ENCODE results near the gene TRABD.

The TRABD gene

GRCh38 chr22:50220603-50221409, 35.1 kb downstream of the TRABD start:
- DNase-seq, result no peak

GRCh38 chr22:50221410-50222300, 35.9 kb downstream of the TRABD start:
- no peak for DNase-seq

- DNase-seq, result no peak
Measured at GRCh38 chr22:50222508-50222907, 36.8 kb downstream of the TRABD start.

- no peak for DNase-seq
Measured at GRCh38 chr22:50224071-50224470, 38.4 kb downstream of the TRABD start.

GRCh38 chr22:50225200-50225969, 39.7 kb downstream of the TRABD start:
- DNase-seq, result no peak

GRCh38 chr22:50226063-50226874, 40.6 kb downstream of the TRABD start:
- no peak for DNase-seq

GRCh38 chr22:50226875-50227165, 41.1 kb downstream of the TRABD start:
- no peak for DNase-seq

GRCh38 chr22:50227579-50228215, 42.0 kb downstream of the TRABD start:
- no peak for DNase-seq

GRCh38 chr22:50228366-50228765, 42.7 kb downstream of the TRABD start:
- DNase-seq, result no peak

- DNase-seq, result no peak
Measured at GRCh38 chr22:50229370-50229769, 43.7 kb downstream of the TRABD start.

GRCh38 chr22:50232481-50233151, 46.9 kb downstream of the TRABD start:
- no peak for DNase-seq

GRCh38 chr22:50233223-50233622, 47.5 kb downstream of the TRABD start:
- DNase-seq, result no peak

- no peak for DNase-seq
Measured at GRCh38 chr22:50236731-50237409, 51.2 kb downstream of the TRABD start.

- DNase-seq, result no peak
Measured at GRCh38 chr22:50238755-50239154, 53.0 kb downstream of the TRABD start.

GRCh38 chr22:50242406-50242949, 56.8 kb downstream of the TRABD start:
- no peak for DNase-seq

- no peak for DNase-seq
Measured at GRCh38 chr22:50243685-50244419, 58.1 kb downstream of the TRABD start.

GRCh38 chr22:50244420-50245213, 58.9 kb downstream of the TRABD start, which contains the start of gene TUBGCP6:
Gene TUBGCP6, minus strand, starts transcription at chr22:50245023. Its CDS starts 564 bp downstream, at chr22:50244459.
- DNase-seq, result peak; percentile 91

- peak; percentile 85 for DNase-seq
Measured at GRCh38 chr22:50245214-50246072, 59.7 kb downstream of the TRABD start.

Data from stimulated activated naive CD4-positive, alpha-beta T cell treated with Interleukin-2 at 50 U/mL for 16 hours (primary cell).